ENCODE measurements around the gene C16orf90.

GRCh38 chr16:3460121-3460520 lies 35.2 kb downstream of the C16orf90 start:
- no peak for TF ChIP-seq CTCF (IDR thresholded peaks at IDR 0.05; ENCODE audit: insufficient read depth, low read depth, low read length)
- no peak for TF ChIP-seq EZH2 (IDR thresholded peaks at IDR 0.05; ENCODE audit: insufficient read depth, low read length)

Measured in astrocyte (in vitro differentiated cells and primary cell).